HG03571 (cell line): Measurements from ENCODE around the gene ZDHHC1.
"Not testable (repeated sequence)": the region's sequence is repeated elsewhere in the genome, so short reads cannot be mapped to it uniquely, and the experiment has no call there.

ENCODE experiments used
- ATAC-seq: cut with Tn5 transposase; IDR thresholded peaks from one replicate; pipeline ENCODE4 v1.9.1; 2021; ENCODE audit not compliant: unreplicated experiment

The ZDHHC1 gene

DNA sequence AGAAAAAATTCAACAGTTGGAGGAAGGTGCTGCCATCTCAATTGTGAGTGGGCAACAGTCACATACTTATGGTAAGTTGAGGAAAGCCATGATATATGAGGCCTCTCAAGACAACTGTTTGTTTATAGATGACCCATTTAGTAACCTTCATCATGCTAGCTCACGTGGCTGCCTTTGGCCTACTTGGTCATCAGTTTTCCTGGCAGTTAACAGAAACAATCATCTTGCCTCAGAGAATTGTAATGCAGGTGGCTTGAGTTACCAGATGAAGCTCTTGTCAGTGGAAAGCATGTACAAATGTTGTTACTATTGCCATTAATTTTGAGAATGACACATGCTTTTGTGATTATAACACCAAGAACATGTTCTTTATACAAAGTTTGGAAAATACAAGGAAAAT lies 37.6 kb downstream of the ZDHHC1 start:
- ATAC-seq, result no peak

DNA sequence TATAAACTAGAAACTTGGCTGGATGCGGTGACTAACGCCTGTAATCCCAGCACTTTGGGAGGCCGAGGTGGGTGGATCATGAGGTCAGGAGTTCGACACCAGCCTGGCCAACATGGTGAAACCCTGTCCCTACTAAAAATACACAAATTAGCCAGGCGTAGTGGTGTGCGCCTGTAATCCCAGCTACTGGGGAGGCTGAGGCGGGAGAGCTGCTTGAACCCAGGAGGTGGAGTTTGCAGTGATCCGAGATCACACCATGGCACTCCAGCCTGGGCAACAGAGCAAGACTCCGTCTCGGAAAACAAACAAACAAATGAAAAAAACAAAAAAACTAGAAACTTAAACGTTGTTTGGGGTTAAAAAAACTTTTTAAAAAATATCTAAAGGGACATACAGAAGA lies 40.3 kb downstream of the ZDHHC1 start:
- ATAC-seq, result not testable (repeated sequence)

DNA sequence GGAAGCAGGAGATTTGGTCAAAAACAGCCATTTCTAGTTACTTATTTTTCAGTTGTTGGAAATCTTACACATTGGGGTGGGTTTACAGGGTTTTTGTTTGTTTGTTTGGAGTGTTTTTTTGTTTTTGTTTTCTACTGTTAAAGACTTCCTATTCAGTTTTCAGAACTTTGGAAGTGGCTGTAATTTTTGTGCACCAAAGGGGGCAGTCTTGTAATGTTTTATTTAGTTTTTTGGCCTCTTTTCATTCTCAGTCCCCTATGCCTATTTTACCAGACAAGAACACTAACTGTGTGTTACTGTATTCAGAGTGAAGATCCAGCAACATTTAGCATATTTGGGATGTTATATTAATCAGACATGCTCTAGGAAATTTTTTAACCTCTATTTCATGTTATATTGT lies 43.6 kb downstream of the ZDHHC1 start:
- no peak for ATAC-seq

DNA sequence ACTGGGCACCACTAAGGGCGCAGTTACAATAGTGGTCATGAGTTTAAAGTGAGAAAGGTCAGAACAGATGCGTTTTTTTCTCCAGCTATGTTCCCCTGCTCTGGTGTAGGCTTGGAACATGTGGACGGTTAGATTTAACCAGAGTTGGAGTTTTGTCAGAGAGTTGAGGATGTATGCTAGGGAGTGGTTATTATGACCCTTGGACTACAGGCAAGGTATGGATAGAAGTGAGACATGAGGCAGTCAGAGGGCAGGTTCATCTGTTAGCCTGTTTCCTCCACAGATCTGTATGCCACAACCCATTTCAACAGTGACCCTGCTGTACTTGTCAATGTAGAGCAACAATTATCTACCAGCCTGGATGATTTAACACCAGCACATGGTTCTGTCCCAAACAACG lies 45.6 kb downstream of the ZDHHC1 start:
- no peak for ATAC-seq

DNA sequence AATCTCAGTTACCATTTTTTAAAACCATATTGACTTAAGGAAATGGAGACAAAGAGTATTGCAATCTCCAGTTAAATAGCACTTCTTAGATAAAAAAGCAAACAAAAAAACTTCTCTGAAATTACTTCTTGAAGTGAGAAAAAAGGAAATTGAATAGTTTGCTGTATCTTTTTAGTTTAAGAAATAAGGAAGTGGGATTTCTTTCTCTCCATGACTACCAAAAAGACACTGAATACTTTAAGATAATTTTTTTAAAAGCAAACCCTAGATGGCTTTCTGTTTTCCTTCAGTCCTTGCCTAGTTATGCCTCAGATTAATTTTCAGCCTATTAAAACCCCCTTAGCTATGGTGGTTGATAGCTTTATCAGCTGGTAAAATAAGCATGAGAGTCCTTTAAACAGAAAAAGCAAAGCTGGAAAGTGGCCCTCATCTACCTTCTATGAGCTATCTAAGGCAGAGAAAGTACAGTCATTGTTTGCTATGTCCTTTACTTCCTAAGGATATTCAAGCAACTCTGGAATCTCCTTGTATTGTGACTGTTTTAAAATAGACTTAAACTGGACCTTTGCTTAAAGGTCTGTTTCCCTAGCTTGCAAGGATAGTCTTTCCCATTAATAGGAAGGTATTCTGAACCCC lies 51.6 kb downstream of the ZDHHC1 start:
- no peak for ATAC-seq

DNA sequence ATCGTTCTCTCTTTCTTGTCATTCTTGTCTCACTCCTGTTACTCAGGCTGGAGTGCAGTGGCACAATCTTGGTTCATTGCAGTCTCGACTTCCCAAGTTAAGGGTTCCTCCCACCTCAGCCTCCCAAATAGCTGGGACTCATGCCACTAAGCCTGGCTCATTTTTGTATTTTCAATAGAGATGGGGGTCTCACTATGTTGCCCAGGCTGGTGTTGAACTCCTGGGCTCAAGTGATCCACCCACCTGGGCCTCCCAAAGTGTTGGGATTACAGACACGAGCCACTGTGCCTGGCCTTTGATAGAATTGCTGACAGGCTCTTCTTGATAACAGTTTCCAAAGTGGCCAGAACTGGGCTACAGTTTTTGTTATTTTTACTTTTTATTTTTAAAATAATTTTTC lies 55.2 kb downstream of the ZDHHC1 start:
- no peak for ATAC-seq

DNA sequence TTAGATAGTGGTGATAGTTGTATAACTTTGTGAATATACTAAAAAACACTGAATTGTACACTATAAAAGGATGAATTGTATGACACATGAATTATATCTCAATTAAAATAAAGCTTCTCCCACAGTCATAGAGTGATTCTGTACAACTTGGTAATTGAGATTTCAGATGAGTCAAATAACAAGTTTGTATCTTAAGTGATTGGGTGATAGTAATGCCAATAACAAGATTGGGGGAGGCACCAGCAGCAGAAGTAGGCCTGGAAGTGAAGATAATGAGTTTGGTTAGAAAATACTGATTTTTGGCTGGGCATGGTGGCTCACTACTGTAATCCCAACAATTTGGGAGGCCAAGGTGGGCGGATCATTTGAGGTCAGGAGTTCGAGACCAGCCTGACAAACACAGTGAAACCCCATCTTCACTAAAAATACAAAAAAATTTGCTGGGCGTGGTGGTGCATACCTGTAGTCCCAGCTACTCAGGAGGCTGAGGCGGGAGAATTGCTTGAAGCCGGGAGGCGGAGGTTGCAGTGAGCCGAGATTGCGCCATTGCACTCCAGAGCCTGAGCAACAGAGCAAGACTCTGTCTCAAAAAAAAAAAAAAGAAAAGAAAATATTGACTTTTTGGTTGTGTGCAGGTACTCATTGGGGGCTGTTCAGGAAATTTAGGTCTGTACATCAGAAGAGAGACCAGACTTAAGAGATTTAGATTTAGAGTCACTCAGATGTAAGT lies 56.6 kb downstream of the ZDHHC1 start:
- ATAC-seq, result not testable (repeated sequence)

DNA sequence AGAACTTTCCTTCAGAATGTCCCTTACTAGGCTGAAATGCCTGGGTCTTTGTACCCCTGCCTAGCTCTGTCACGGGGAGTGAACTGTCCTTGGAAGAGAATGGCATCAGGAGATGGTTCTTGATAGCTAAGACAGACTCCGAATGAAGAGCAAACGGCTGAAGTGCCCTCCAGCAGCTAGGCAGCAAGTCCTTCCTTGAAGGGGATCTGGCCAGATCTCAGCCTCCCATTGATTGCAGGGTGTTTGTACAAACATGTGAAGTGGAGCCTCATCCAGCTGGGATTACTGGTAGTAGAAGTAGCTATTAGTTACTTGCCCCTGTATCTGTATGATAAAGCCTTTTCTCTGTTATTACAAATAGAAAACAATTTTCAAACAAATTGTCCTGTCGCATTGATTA lies 58.7 kb downstream of the ZDHHC1 start:
- ATAC-seq, result no peak

DNA sequence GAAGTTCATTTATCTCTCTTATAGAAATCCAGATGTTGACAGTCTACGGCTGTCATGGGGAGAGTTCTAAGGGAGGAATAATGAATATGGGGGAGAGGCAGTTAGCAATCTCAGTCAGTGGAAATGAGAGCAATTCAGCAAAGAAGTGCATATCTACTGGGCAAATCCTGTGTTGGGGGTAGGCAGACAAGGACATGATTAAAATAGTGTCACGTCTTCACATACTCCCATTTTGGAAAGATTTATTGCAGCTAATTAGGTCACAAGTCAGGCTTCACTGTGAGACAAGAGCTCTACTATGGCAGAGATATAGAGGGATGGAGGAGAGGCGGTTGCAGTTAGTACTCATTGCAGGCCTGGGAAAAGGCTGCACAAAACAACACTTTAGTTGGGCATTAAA lies 59.9 kb downstream of the ZDHHC1 start:
- ATAC-seq, result no peak

DNA sequence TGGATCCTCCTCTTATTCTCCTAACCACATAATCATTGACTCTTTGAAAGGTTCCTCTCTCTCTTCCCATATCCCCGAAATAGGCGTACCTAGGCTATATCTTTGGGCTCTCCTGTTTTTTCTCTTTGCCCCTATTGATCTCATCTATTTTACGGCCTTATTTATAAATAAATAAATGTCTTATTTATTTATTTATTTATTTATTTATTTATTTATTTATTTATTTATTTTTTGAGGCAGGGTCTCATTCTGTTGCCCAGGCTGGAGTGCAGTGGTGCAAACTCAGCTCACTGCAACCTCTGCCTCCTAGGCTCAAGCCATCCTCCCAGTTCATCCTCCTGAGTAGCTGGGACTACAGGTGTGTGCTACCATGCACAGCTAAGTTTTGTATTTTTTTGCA lies 63.8 kb downstream of the ZDHHC1 start:
- ATAC-seq, result not testable (repeated sequence)

DNA sequence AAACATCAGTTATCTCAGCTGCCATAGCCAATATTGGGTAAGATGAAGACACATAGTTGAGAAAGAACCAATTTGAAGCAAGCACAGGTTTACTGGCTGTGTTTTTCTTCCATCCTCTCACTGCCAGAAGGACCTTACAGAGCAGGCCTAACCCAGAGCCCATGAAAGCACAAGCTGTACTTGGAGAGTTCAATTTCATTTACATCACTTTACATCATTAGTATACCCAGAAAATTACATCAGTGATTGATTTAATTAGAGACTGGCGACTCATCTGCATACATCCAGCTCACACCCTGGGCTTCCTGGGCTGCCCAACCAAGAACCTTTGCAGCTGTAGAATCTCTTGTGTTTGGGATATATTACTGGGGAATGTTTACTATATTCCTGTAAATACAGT lies 66.0 kb downstream of the ZDHHC1 start:
- no peak for ATAC-seq

DNA sequence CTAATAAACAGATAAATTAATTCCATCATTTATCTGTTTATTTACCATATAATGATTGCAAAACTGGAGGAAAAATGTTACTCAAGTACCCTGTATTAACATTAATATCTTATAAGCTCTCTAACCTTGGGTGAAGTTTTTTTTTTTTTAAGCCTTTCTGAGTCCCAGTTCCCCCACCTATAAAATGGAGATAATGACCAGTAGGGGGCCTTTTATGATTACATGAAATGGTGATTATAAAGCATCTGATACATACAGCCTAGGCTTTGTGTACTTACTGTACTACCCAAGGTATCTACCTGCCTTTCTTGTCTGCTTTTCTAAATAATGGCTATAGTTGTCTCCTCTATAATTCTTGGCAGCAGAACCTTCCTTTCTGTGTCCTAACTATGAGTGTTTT lies 67.1 kb downstream of the ZDHHC1 start:
- ATAC-seq, result no peak

DNA sequence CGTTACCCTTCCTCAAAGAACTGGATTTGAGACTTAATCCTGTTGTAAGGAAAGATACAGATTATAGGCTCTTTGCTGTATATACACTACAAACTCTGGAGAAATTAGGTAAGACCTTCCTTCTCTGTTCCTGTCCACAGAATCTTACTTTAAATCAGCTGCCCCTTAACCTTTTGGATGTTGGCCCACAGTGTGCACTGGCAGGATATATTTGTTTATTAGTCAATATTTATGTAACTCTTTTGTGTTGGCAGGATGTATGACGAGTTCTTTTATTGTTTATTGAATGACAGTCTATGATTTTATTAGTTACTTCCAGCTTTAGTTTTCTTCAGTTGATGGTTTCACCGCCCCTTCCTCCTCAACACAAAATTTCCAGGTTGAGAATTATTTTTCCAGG lies 69.9 kb downstream of the ZDHHC1 start:
- no peak for ATAC-seq

DNA sequence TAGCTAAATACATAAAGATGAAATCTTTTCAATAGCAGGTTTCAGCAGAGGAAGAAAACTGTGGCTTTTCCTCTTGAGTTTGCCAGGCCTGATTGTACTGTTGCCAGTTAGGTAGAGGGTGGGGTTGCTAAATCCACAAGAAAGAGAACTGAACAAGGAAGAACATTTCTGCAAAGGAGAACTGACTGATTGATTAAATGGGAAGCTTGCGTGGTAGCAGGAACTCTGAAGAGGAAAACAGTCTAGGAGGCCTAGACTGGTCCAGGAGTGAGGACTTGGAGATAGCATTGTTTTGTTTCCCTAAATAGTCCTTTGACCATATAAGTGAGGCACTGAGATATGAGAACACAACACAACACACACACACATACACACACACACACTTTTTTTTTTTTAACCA lies 70.9 kb downstream of the ZDHHC1 start:
- ATAC-seq, result no peak
